Hepatocyte (in vitro differentiated cells): ENCODE data around the gene ZNF775. TPM values are rescaled to one million over a fixed set of nuclear protein-coding genes. Genes with fewer than 3 reads are reported as not detected.

Source experiments
- DNase-seq: peaks from one replicate; pipeline ENCODE4 v3.0.0-alpha.2; 2016; ENCODE audit warnings: low spot score
- H2AFZ ChIP-seq: fragments of 200-600 bp; sonication (generic); 2 replicates; pipeline ENCODE4 v1.6.0; 2016; ENCODE audit warnings: antibody characterized with exemption, mild to moderate bottlenecking
- H3K27ac ChIP-seq: fragments of 200-600 bp; sonication (generic); 2 replicates; pipeline ENCODE4 v1.5.1; 2016; ENCODE audit warnings: mild to moderate bottlenecking
- H3K27me3 ChIP-seq: fragments of 200-600 bp; sonication (generic); 2 replicates; pipeline ENCODE4 v1.6.1; 2016
- H3K36me3 ChIP-seq: fragments of 200-600 bp; sonication (generic); replicated peaks from 2 replicates; pipeline ENCODE4 v1.5.1; 2016; ENCODE audit warnings: low read depth; ENCODE audit not compliant: insufficient read depth
- H3K4me1 ChIP-seq: fragments of 200-600 bp; sonication (generic); 2 replicates; pipeline ENCODE4 v1.5.1; 2016; ENCODE audit warnings: mild to moderate bottlenecking, moderate library complexity; ENCODE audit not compliant: insufficient read depth
- H3K4me2 ChIP-seq: fragments of 200-600 bp; sonication (generic); 2 replicates; pipeline ENCODE4 v1.6.0; 2016
- H3K4me3 ChIP-seq: fragments of 200-600 bp; sonication (generic); 2 replicates; pipeline ENCODE4 v1.5.1; 2016; ENCODE audit warnings: mild to moderate bottlenecking
- H3K79me2 ChIP-seq: fragments of 200-600 bp; sonication (generic); 2 replicates; pipeline ENCODE4 v1.6.0; 2017; ENCODE audit warnings: mild to moderate bottlenecking
- H3K9me2 ChIP-seq: fragments of 200-600 bp; sonication (generic); replicated peaks from 2 replicates; pipeline ENCODE4 v1.6.0; 2017; ENCODE audit warnings: mild to moderate bottlenecking; ENCODE audit not compliant: insufficient read depth
- H3K9me3 ChIP-seq: fragments of 200-600 bp; sonication (generic); 2 replicates; pipeline ENCODE4 v1.5.1; 2016; ENCODE audit warnings: low read depth, mild to moderate bottlenecking
- H4K20me1 ChIP-seq: fragments of 200-600 bp; sonication (generic); 2 replicates; pipeline ENCODE4 v1.6.0; 2016; ENCODE audit warnings: mild to moderate bottlenecking; ENCODE audit not compliant: insufficient read depth, poor library complexity, severe bottlenecking
- EZH2 ChIP-seq: fragments of 200-600 bp; sonication (generic); IDR thresholded peaks from 2 replicates; pipeline ENCODE4 v1.6.1; 2016; ENCODE audit warnings: antibody characterized with exemption, mild to moderate bottlenecking, borderline replicate concordance
- EZH2phosphoT487 ChIP-seq: fragments of 200-600 bp; sonication (generic); IDR thresholded peaks from one replicate; pipeline ENCODE4 v1.6.1; 2018; ENCODE audit warnings: antibody characterized with exemption, mild to moderate bottlenecking, low read depth, moderate library complexity; ENCODE audit not compliant: unreplicated experiment, severe bottlenecking
- WGBS: methylation state at CpG from one replicate; pipeline ENCODE4 v1.1.6; 2016; ENCODE audit warnings: low lambda C conversion rate; ENCODE audit errors: missing lambda C conversion rate; 5-methylcytosine and 5-hydroxymethylcytosine counted together
- polyA plus RNA-seq: library from polyadenylated mRNA; unstranded; fragments of >200 nt; fragmentation: Nextera tagmentation; extraction: Ambion mirVana; gene quantifications from 2 replicates; pipeline ENCODE4 v1.2.1, GENCODE V29; 2016
- total RNA-seq: library from RNA; depleted of rRNA; stranded (reverse); fragments of >200 nt; gene quantifications from 2 replicates; pipeline ENCODE4 v1.2.3, GENCODE V29; 2014
- TF ChIP-seq, protein P1 (sequence below): fragments of 200-600 bp; sonication (generic); IDR thresholded peaks from 2 replicates; pipeline ENCODE4 v1.5.1; 2016; ENCODE audit warnings: antibody characterized with exemption, mild to moderate bottlenecking; ENCODE audit not compliant: poor library complexity

The ZNF775 gene
- total and polyA plus RNA-seq, 2 experiments from 2014 or later: 5.2 to 10.6 TPM

DNA sequence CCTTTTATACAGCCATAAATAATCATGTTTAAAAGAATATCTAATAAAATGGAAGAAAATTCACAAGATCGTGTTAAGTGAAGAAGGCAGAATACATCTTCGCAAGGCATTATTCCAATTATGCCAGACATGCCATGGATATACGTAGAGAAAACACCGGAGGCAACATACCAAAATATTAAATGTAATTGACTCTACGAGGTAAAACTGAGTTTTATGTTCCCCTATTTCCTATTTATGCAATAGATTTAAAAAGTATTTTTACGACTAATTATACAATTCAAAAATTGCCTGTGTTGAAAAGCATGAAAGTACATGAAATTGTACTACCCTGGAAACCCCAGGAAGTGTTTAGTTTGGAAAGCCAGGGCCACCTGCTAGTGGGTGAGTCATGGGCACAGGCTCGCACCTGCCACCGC lies 11.4 kb upstream of the ZNF775 start:
- Histone ChIP-seq H3K4me2 (peak overlapping the region; percentile 94), H2AFZ (peak overlapping the region; percentile 60), H3K4me1 (peaks cover 20% of the 10 kb centered on the region), H3K79me2 (peaks cover 45% of the 10 kb centered on the region), H3K4me3 (no peak overlapping the region), H3K9me2 (no peaks in the 10 kb centered on the region), H3K9me3 (no peaks in the 10 kb centered on the region), H3K36me3 (no peaks in the 10 kb centered on the region), H3K27ac (peak overlapping the region; percentile 96), H3K27me3 (no peaks in the 10 kb centered on the region), H4K20me1 (no peaks in the 10 kb centered on the region)
- TF ChIP-seq EZH2: no peak
- TF ChIP-seq, protein P1, sequence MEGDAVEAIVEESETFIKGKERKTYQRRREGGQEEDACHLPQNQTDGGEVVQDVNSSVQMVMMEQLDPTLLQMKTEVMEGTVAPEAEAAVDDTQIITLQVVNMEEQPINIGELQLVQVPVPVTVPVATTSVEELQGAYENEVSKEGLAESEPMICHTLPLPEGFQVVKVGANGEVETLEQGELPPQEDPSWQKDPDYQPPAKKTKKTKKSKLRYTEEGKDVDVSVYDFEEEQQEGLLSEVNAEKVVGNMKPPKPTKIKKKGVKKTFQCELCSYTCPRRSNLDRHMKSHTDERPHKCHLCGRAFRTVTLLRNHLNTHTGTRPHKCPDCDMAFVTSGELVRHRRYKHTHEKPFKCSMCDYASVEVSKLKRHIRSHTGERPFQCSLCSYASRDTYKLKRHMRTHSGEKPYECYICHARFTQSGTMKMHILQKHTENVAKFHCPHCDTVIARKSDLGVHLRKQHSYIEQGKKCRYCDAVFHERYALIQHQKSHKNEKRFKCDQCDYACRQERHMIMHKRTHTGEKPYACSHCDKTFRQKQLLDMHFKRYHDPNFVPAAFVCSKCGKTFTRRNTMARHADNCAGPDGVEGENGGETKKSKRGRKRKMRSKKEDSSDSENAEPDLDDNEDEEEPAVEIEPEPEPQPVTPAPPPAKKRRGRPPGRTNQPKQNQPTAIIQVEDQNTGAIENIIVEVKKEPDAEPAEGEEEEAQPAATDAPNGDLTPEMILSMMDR: no peak
- no peak for TF ChIP-seq EZH2phosphoT487
- WGBS: 57% methylated on average over 8 of the region's 8 CpGs
- DNase-seq: no peak

DNA sequence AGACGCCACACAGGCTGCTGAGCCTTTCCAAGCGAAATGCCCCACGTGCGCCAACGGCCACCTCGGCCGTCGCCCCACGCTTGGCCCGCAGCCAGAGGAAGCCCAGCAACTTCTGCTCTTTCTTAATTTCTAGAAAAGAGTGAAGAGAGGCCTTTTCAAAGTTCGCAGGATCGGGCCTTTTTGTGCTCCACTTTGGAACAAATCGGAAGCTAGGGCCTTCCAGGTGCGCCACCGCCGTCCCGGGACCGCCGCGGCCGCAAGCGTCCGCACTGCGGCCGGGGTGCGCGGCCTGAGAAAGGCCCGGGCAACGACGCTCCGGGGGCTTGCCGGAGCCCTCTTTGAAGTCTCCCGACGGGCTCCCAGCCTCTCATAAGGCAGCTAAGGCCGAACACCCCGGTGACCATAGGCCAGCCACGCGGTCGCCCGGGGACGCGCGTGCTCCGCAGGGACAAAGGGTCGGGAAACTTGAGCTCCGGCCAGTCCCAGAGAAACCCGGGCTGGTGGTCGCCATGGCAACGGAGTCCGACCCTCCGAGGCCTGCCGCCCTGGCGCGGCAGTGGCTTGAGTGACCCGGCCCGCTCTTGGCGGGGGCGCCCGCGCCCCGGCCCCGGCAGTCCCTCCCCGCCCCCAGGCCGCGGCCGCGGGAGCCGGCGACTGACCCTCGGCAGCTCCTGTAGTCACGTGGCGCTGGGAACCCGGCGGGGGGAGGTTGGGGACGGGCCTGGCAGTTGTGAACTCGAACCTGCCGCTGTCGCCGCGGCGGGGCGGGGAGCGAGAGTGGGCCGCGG lies 10.8 kb upstream of the ZNF775 start, which contains the start of gene REPIN1:
Gene REPIN1, plus strand, starts transcription at position 727 of the 788 bp plus-strand sequence. CDS start 890 bp downstream, outside the sequence.
- Histone ChIP-seq H3K9me3 (no peaks in the 10 kb centered on the region), H2AFZ (peak within 1 kb of the TSS; percentile 60), H3K4me3 (peak within 1 kb of the TSS; percentile 87), H3K9me2 (no peaks in the 10 kb centered on the region), H3K79me2 (peaks cover 51% of the 10 kb centered on the region), H3K36me3 (no peaks in the 10 kb centered on the region), H3K27me3 (no peaks in the 10 kb centered on the region), H4K20me1 (no peaks in the 10 kb centered on the region), H3K4me2 (peak within 1 kb of the TSS; percentile 94), H3K27ac (peak within 1 kb of the TSS; percentile 96), H3K4me1 (peaks cover 22% of the 10 kb centered on the region)
- TF ChIP-seq EZH2: no peak
- TF ChIP-seq, protein P1: no peak
- TF ChIP-seq EZH2phosphoT487: no peak
- DNase-seq: peak; percentile 94
- WGBS: 4% methylated on average over 68 of the region's 85 CpGs

DNA sequence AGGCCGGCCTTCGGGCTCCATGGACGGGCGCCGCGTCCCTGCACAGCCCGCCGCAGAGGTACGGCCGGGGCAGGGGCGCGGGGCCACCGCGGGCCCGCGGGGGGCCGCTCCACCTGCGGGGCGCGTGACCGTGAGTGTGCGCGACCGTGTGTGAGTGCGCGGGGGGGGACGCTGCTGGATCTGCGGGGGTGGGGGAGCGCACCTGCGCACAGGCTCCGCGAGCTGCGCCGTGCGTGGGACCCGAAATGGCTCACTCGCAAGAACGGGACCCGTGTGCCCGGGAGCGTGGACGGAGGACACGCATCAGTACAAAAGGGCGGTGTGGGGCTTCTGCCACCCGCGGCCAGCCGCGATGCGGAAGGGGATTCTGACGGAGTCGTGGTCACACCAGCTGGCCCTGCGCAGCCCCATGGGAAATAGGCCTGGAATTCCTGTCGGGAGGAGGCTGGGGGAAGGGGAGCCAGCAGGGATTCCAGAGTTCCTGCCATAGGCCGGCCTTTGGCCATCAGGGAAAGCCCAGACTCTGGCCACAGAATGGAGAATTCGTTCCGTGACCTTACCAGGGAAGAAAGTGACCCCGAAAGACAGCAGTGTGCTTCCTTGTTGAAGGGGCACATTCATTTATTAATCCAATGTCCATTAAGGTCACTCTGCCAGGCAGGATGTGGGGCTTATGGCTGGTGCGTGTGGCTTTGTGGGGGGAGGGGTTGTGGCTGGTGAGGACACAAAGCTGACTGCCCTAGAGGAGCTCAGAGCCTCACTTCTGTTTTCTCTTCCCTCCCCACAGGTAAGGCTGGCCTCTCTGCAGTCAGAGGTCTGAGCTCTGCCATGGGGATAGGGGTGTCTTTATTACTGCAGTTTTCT lies 10.0 kb upstream of the ZNF775 start:
- Histone ChIP-seq H3K4me3 (peak overlapping the region; percentile 87), H3K36me3 (no peaks in the 10 kb centered on the region), H3K27ac (peak overlapping the region; percentile 96), H3K79me2 (peaks cover 60% of the 10 kb centered on the region), H3K4me2 (peak overlapping the region; percentile 94), H3K9me2 (no peaks in the 10 kb centered on the region), H3K4me1 (peaks cover 30% of the 10 kb centered on the region), H3K9me3 (no peaks in the 10 kb centered on the region), H2AFZ (peak overlapping the region; percentile 46), H4K20me1 (no peaks in the 10 kb centered on the region), H3K27me3 (no peaks in the 10 kb centered on the region)
- 1% methylated on average over 34 of the region's 58 CpGs for WGBS
- TF ChIP-seq EZH2 (no peak), EZH2phosphoT487 (no peak)
- TF ChIP-seq, protein P1: no peak
- peak; percentile 81 for DNase-seq
